ENCODE measurements around the gene ENTR1. TPM values are rescaled to one million over a fixed set of nuclear protein-coding genes. Genes with fewer than 3 reads are reported as not detected.

ENTR1 gene
- total RNA-seq, 4 donors from 2014 or later = 19.5 to 44.0 (median 21.2) TPM

- Histone ChIP-seq H3K27ac (no peak overlapping the region), H3K4me3 (no peak overlapping the region), H3K4me1 (peaks cover 4 to 7% of the 10 kb centered on the region in 2 donors), H3K27me3 (no peaks in the 10 kb centered on the region), H3K36me3 (no peaks in the 10 kb centered on the region), H3K9me3 (no peaks in the 10 kb centered on the region)
- no peak for DNase-seq
- TF ChIP-seq CTCF (IDR thresholded peaks at IDR 0.05) (no peak), POLR2A (IDR thresholded peaks at IDR 0.05) (no peak)
- intact Hi-C loops (cut with DNase I; ENCODE audit: low total_unique reads) = no loop called here
Measured at GRCh38 chr9:136397643-136398042, 12.8 kb downstream of the ENTR1 start.

DNA sequence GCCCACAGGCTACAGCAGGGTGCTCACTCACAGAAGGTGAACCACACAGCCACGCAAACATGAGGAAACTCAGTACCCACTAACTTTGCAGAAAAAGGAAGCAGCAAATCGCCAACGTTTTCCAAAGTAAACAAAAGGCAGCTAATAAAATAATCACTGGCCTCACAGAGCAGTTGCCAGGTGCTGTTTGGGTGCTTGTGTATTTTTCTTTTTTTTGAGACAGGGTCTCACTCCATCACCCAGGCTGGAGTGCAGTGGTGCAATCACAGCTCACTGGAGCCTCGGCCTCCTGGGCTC is 14.2 kb downstream of the ENTR1 start:
- intact Hi-C loops (cut with DNase I; ENCODE audit: low total_unique reads) = no loop called here
- TF ChIP-seq POLR2A (IDR thresholded peaks at IDR 0.05) (no peak), CTCF (IDR thresholded peaks at IDR 0.05) (no peak)
- no peak for DNase-seq
- Histone ChIP-seq H3K27ac (no peak overlapping the region), H3K27me3 (no peaks in the 10 kb centered on the region), H3K4me1 (peaks cover 4 to 7% of the 10 kb centered on the region in 2 donors), H3K9me3 (no peaks in the 10 kb centered on the region), H3K36me3 (no peaks in the 10 kb centered on the region), H3K4me3 (no peak overlapping the region)

DNA sequence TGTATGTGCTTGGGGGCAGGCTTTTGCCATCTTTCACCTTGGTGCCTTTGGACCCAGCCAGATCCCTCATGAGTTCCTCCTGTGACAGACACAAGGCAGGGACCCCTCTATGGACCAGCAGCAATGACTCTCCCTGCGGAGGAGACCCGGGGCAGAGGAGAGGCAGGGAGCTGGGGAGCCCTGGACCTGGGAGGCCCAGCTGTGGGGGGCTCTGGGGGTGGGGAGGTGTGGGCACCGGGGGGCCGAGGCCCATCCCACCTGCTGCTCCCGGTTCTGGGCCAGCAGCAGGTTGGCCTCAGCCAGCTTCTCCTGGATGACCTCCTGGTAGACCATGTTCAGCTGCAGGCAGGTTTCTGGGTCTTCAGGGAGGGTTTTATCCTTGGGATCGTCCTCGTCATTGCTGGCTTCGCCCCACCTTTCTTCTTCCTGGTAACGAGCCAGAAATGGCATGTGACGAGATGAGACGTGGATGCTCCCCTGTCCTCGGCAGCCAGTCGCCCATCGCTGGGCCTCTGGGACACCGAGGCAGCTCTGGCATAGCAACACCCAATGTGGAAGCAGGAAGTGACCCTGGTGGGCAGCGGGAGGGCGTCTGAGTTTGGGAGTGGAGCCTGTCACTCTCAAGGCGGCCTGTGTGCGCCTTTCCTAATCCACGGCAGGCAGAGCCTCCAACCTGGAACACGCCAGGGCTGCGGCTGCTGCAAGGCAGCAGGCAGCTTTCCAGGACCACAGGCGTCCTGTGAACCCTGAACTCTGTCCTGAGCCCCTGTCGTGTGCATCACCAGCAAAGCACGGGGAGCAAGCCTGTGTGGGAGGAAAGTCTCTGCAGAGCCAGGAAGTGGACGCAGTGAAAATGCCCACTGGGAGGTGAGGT is 14.8 kb downstream of the ENTR1 start:
- no peaks in the 10 kb centered on the region for H3K36me3 ChIP-seq

DNA sequence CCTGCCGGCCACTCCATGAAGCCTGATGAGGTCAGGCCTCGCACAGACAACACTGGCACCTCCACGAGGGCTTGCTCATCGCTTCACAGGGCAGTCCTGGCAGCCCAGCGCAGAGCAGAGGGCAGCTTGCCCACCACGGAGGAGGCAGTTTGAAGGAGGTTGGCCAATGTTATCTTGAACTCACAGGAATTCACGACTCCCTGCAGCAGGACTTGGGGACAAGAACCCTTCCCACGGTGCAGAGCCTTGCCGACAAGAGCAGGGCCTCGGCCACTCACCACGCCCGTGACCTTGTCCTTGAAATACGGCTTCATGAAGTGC is 15.4 kb downstream of the ENTR1 start:
- intact Hi-C loops (cut with DNase I; ENCODE audit: low total_unique reads) = no loop called here
- H3K4me3 ChIP-seq = no peak overlapping the region
- no peak overlapping the region for H3K27ac ChIP-seq
- H3K4me1 ChIP-seq = peaks cover 4 to 7% of the 10 kb centered on the region in 2 donors
- no peaks in the 10 kb centered on the region for H3K9me3 ChIP-seq
- no peaks in the 10 kb centered on the region for H3K27me3 ChIP-seq
- no peaks in the 10 kb centered on the region for H3K36me3 ChIP-seq
- TF ChIP-seq POLR2A (IDR thresholded peaks at IDR 0.05) (no peak), CTCF (IDR thresholded peaks at IDR 0.05) (no peak)
- no peak for DNase-seq

More for the DNA sequence above, 14.8 kb downstream of the ENTR1 start:
- intact Hi-C loops (cut with DNase I; ENCODE audit: low total_unique reads) = no loop called here
- H3K27me3 ChIP-seq = no peaks in the 10 kb centered on the region
- H3K4me3 ChIP-seq = no peak overlapping the region
- no peak for DNase-seq
- H3K27ac ChIP-seq = no peak overlapping the region
- peaks cover 4 to 7% of the 10 kb centered on the region in 2 donors for H3K4me1 ChIP-seq
- no peaks in the 10 kb centered on the region for H3K9me3 ChIP-seq
- TF ChIP-seq CTCF (IDR thresholded peaks at IDR 0.05) = no peak
- no peak for TF ChIP-seq POLR2A (IDR thresholded peaks at IDR 0.05)

GRCh38 chr9:136394312-136395019 is 15.9 kb downstream of the ENTR1 start:
- no peaks in the 10 kb centered on the region for H3K36me3 ChIP-seq
- intact Hi-C loops (cut with DNase I; ENCODE audit: low total_unique reads) = no loop called here
- TF ChIP-seq CTCF (IDR thresholded peaks at IDR 0.05) = no peak
- TF ChIP-seq POLR2A (IDR thresholded peaks at IDR 0.05) = no peak

More at GRCh38 chr9:136394312-136395019, 15.9 kb downstream of the ENTR1 start:
- peaks cover 4 to 7% of the 10 kb centered on the region in 2 donors for H3K4me1 ChIP-seq
- no peaks in the 10 kb centered on the region for H3K27me3 ChIP-seq
- no peak overlapping the region for H3K27ac ChIP-seq
- DNase-seq = no peak
- no peak overlapping the region for H3K4me3 ChIP-seq
- no peaks in the 10 kb centered on the region for H3K9me3 ChIP-seq

Data from uterus (tissue), 4 donors.